H9 (cell line): ENCODE data around the gene SPATS2. TPM values are rescaled to one million over a fixed set of nuclear protein-coding genes. Genes with fewer than 3 reads are reported as not detected.

Source experiments
- DNase-seq: peaks from one replicate; pipeline ENCODE4 v3.0.0-alpha.2; 2017
- H2AFZ ChIP-seq: one replicate; pipeline ENCODE4 v1.6.1; 2013; ENCODE audit warnings: mild to moderate bottlenecking, low read length, control low read depth, moderate library complexity
- H2AK5ac ChIP-seq: 2 replicates; pipeline ENCODE4 v1.6.1; 2013; ENCODE audit warnings: low read length, control low read depth, mixed read lengths; ENCODE audit not compliant: insufficient read length
- H2BK120ac ChIP-seq: one replicate; pipeline ENCODE4 v1.6.1; 2013; ENCODE audit warnings: low read depth, mild to moderate bottlenecking, low read length, control low read depth, inconsistent platforms; ENCODE audit not compliant: poor library complexity, severe bottlenecking
- H2BK12ac ChIP-seq: 2 replicates; pipeline ENCODE4 v1.6.1; 2013; ENCODE audit warnings: low read length, control low read depth, mixed read lengths, low read depth; ENCODE audit not compliant: insufficient read length
- H2BK15ac ChIP-seq: 2 replicates; pipeline ENCODE4 v1.6.1; 2013; ENCODE audit warnings: low read depth, low read length, control low read depth
- H2BK20ac ChIP-seq: one replicate; pipeline ENCODE4 v1.6.1; 2013; ENCODE audit warnings: low read depth, mild to moderate bottlenecking, low read length, control low read depth, inconsistent platforms; ENCODE audit not compliant: poor library complexity, severe bottlenecking
- H2BK5ac ChIP-seq: 2 replicates; pipeline ENCODE4 v1.6.1; 2013; ENCODE audit warnings: low read length, control low read depth, mixed read lengths; ENCODE audit not compliant: insufficient read length
- H3K14ac ChIP-seq: 2 replicates; pipeline ENCODE4 v1.6.1; 2013; ENCODE audit warnings: low read length, control low read depth; ENCODE audit not compliant: insufficient read depth
- H3K18ac ChIP-seq: 2 replicates; pipeline ENCODE4 v1.6.1; 2013; ENCODE audit warnings: low read depth, mild to moderate bottlenecking, mixed read lengths, low read length, control low read depth; ENCODE audit not compliant: insufficient read length
- H3K23ac ChIP-seq: 2 replicates; pipeline ENCODE4 v1.6.1; 2013; ENCODE audit warnings: low read length, control low read depth, mixed read lengths, low read depth; ENCODE audit not compliant: insufficient read length
- H3K23me2 ChIP-seq: 2 replicates; pipeline ENCODE4 v1.6.1; 2013; ENCODE audit warnings: low read depth, mild to moderate bottlenecking, mixed read lengths, low read length, control low read depth; ENCODE audit not compliant: insufficient read length, poor library complexity, severe bottlenecking
- H3K27ac ChIP-seq: 2 replicates; pipeline ENCODE4 v1.5.1; 2013; ENCODE audit warnings: low read length, control low read depth, mixed read lengths, low read depth; ENCODE audit not compliant: insufficient read length
- H3K27me3 ChIP-seq: 2 replicates; pipeline ENCODE4 v1.6.1; 2013; ENCODE audit warnings: low read length, control low read depth, inconsistent platforms; ENCODE audit not compliant: insufficient read depth
- H3K4ac ChIP-seq: 2 replicates; pipeline ENCODE4 v1.6.1; 2013; ENCODE audit warnings: low read depth, mild to moderate bottlenecking, control low read depth, inconsistent platforms, low read length, moderate library complexity
- H3K4me1 ChIP-seq: 2 replicates; pipeline ENCODE4 v1.6.1; 2013; ENCODE audit warnings: low read length, control low read depth, inconsistent platforms; ENCODE audit not compliant: insufficient read depth
- H3K4me2 ChIP-seq: 2 replicates; pipeline ENCODE4 v1.6.1; 2013; ENCODE audit warnings: low read length, control low read depth, mixed read lengths; ENCODE audit not compliant: insufficient read length, insufficient read depth
- H3K56ac ChIP-seq: 2 replicates; pipeline ENCODE4 v1.6.1; 2013; ENCODE audit warnings: low read depth, mild to moderate bottlenecking, mixed read lengths, low read length, control low read depth; ENCODE audit not compliant: insufficient read length
- H3K79me1 ChIP-seq: 2 replicates; pipeline ENCODE4 v1.6.1; 2013; ENCODE audit warnings: low read depth, mild to moderate bottlenecking, moderate library complexity, low read length, control low read depth, inconsistent platforms; ENCODE audit not compliant: insufficient read depth, poor library complexity, severe bottlenecking
- H3K79me2 ChIP-seq: 2 replicates; pipeline ENCODE4 v1.6.1; 2013; ENCODE audit warnings: low read length, control low read depth, inconsistent platforms; ENCODE audit not compliant: insufficient read depth
- H3K9ac ChIP-seq: 2 replicates; pipeline ENCODE4 v1.6.1; 2013; ENCODE audit warnings: low read length, control low read depth, mixed read lengths; ENCODE audit not compliant: insufficient read length; ENCODE audit errors: extremely low read depth
- H3K9me3 ChIP-seq: one replicate; pipeline ENCODE4 v1.6.1; 2013; ENCODE audit warnings: low read depth, low read length, inconsistent platforms; ENCODE audit not compliant: control insufficient read depth
- H3T11ph ChIP-seq: one replicate; pipeline ENCODE4 v1.6.1; 2013; ENCODE audit warnings: mild to moderate bottlenecking, low read length, control low read depth, inconsistent platforms
- H4K20me1 ChIP-seq: one replicate; pipeline ENCODE4 v1.6.1; 2013; ENCODE audit not compliant: control insufficient read depth, insufficient read length, insufficient read depth
- H4K5ac ChIP-seq: 2 replicates; pipeline ENCODE4 v1.6.1; 2013; ENCODE audit warnings: low read depth, mild to moderate bottlenecking, mixed read lengths, low read length, control low read depth; ENCODE audit not compliant: insufficient read length
- H4K8ac ChIP-seq: replicated peaks from 2 replicates; pipeline ENCODE4 v1.6.1; 2013; ENCODE audit warnings: low read length, control low read depth, mixed read lengths, low read depth; ENCODE audit not compliant: insufficient read length
- H4K91ac ChIP-seq: 2 replicates; pipeline ENCODE4 v1.6.1; 2013; ENCODE audit warnings: low read depth, mild to moderate bottlenecking, moderate library complexity, mixed read lengths, low read length, control low read depth; ENCODE audit not compliant: insufficient read length
- H3K27ac Mint-ChIP-seq, 3 experiments: 2 replicates in 2 of 3; 3 replicates in 1 of 3; pipeline ENCODE4 v1.8.0; 2020 to 2021; ENCODE audit warnings: mixed read lengths in 3 of 3, mild to moderate bottlenecking in 1 of 3, moderate library complexity in 1 of 3
- H3K27me3 Mint-ChIP-seq: 2 replicates; pipeline ENCODE4 v1.8.0; 2021; ENCODE audit warnings: low read depth, mild to moderate bottlenecking, moderate library complexity, mixed read lengths
- H3K36me3 Mint-ChIP-seq, 3 experiments: 2 replicates in 2 of 3; 3 replicates in 1 of 3; pipeline ENCODE4 v1.8.0; 2020 to 2021; ENCODE audit warnings: low read depth in 3 of 3, mixed read lengths in 3 of 3; ENCODE audit not compliant: insufficient read depth in 1 of 3
- H3K4me1 Mint-ChIP-seq, 2 experiments: 2 replicates each; pipeline ENCODE4 v1.8.0; 2020; ENCODE audit warnings: mixed read lengths in 2 of 2
- H3K4me3 Mint-ChIP-seq, 2 experiments: 2 replicates in 1 of 2; 3 replicates in 1 of 2; pipeline ENCODE4 v1.8.0; 2020 to 2021; ENCODE audit warnings: mild to moderate bottlenecking in 2 of 2, mixed read lengths in 2 of 2, moderate library complexity in 1 of 2
- H3K9me3 Mint-ChIP-seq, 2 experiments: 2 replicates in 1 of 2; 3 replicates in 1 of 2; pipeline ENCODE4 v1.8.0; 2020; ENCODE audit warnings: mild to moderate bottlenecking in 2 of 2, mixed read lengths in 2 of 2, moderate library complexity in 1 of 2
- WGBS: extraction: QIAGEN DNeasy Blood & Tissue Kit; methylation state at CpG from one replicate; pipeline ENCODE4 v1.1.7; 2013; ENCODE audit warnings: missing lambda C conversion rate, low lambda C conversion rate, mixed read lengths; ENCODE audit not compliant: insufficient read length; ENCODE audit errors: extremely low coverage; 5-methylcytosine and 5-hydroxymethylcytosine counted together
- total RNA-seq: library from RNA; stranded (reverse); gene quantifications from 2 replicates; pipeline ENCODE4 v1.2.1, GENCODE V29; 2021
- TF ChIP-seq, protein P1 (sequence below): fragments of 200-600 bp; sonication (generic); conservative IDR thresholded peaks from 3 replicates; pipeline ENCODE4 v1.8.0; 2021; ENCODE audit warnings: antibody characterized with exemption, mild to moderate bottlenecking

Gene SPATS2
- total RNA-seq, 1 experiment from 2014 or later: 17.1 TPM

DNA sequence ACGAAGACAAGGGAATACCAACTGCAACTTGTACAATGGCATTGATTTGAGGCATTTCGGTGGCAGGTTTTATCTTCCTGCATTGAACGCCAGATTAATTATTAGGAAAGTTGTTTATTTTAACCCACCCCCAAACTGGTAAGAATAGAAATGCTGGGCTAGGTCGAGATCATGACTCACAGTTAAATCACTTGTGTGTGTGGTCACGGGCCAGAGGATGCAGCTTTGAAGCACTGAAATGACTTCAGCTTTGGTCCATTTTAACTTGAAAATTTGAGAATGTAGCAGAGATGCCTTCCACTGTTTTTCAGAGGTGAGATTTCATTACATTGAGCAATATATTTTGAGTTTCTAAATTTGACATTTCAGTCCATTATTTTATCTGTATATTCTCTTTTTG lies 148.0 kb downstream of the SPATS2 start:
- Histone ChIP-seq H3K56ac (no peak overlapping the region), H3K23me2 (no peaks in the 10 kb centered on the region), H3K79me1 (no peaks in the 10 kb centered on the region), H3K18ac (no peak overlapping the region), H3T11ph (no peak overlapping the region), H3K9me3 (no peaks in the 10 kb centered on the region), H2BK5ac (no peak overlapping the region), H2AFZ (no peak overlapping the region), H3K79me2 (no peaks in the 10 kb centered on the region), H4K8ac (no peak overlapping the region), H3K9ac (no peak overlapping the region), H4K5ac (no peak overlapping the region), H3K4me2 (no peak overlapping the region), H2BK12ac (no peak overlapping the region), H2AK5ac (no peak overlapping the region), H2BK20ac (no peak overlapping the region), H2BK15ac (no peak overlapping the region), H2BK120ac (no peak overlapping the region), H3K23ac (no peak overlapping the region), H3K4ac (no peak overlapping the region), H3K27me3 (no peaks in the 10 kb centered on the region), H3K14ac (no peak overlapping the region), H3K27ac (no peak overlapping the region), H4K91ac (no peak overlapping the region), H3K4me1 (no peaks in the 10 kb centered on the region), H4K20me1 (no peaks in the 10 kb centered on the region)
- WGBS: no CpG with 5 or more reads among the region's 5 CpGs
- Mint-ChIP-seq H3K9me3 (no peaks in the 10 kb centered on the region), H3K36me3 (peaks cover 0 to 8% (median 3%) of the 10 kb centered on the region in 3 experiments; a peak in 4 of 7 replicates), H3K4me1 (no peaks in the 10 kb centered on the region), H3K27me3 (no peaks in the 10 kb centered on the region; the same call in 1 of the 2 replicates), H3K27ac (no peak overlapping the region), H3K4me3 (no peak overlapping the region)
- DNase-seq: no peak
- TF ChIP-seq, protein P1, sequence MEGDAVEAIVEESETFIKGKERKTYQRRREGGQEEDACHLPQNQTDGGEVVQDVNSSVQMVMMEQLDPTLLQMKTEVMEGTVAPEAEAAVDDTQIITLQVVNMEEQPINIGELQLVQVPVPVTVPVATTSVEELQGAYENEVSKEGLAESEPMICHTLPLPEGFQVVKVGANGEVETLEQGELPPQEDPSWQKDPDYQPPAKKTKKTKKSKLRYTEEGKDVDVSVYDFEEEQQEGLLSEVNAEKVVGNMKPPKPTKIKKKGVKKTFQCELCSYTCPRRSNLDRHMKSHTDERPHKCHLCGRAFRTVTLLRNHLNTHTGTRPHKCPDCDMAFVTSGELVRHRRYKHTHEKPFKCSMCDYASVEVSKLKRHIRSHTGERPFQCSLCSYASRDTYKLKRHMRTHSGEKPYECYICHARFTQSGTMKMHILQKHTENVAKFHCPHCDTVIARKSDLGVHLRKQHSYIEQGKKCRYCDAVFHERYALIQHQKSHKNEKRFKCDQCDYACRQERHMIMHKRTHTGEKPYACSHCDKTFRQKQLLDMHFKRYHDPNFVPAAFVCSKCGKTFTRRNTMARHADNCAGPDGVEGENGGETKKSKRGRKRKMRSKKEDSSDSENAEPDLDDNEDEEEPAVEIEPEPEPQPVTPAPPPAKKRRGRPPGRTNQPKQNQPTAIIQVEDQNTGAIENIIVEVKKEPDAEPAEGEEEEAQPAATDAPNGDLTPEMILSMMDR: no peak
